HG02981 (cell line): ENCODE results near the gene MARK4.

Source experiments
- ATAC-seq: cut with Tn5 transposase; IDR thresholded peaks from one replicate; pipeline ENCODE4 v1.9.1; 2021; ENCODE audit warnings: mild to moderate bottlenecking, moderate library complexity; ENCODE audit not compliant: unreplicated experiment

Gene MARK4

DNA sequence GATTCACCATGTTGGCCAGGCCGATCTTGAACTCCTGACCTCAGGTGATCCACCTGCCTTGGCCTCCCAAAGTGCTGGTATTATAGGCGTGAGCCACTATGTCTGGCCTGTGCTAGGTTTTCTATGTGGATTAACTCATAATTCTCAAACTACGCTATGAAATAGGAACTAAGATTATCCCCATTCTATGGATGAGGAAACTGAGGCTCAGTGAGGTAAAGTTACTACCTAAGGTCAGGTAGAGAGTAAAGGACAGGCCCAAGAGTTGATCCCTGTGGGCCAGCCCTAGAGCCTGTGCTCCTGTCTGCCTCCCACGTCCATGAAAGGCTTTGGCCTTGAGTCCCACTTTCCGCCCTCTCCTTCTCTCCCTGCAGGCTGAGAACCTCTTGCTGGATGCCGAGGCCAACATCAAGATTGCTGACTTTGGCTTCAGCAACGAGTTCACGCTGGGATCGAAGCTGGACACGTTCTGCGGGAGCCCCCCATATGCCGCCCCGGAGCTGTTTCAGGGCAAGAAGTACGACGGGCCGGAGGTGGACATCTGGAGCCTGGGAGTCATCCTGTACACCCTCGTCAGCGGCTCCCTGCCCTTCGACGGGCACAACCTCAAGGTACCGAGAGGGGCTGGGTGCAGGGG, 20.1 kb downstream of the MARK4 start:
- ATAC-seq, result no peak

DNA sequence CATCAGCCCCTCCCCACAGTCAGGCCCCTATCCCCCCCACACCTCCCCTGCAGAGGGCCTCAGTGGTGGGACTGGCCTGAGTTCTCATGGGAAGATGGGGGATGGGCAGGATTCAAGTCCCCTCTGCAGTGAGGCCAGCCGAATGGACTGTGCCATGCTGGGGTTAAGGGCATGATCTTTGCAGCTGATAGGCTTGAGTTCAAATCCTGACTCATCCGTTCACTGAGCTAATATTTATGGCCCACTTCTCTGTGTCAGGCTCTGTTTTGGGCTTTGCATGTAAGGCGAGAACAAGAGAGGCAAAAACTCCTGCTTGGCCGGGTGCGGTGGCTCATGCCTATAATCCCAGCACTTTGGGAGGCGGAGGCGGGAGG, 20.7 kb downstream of the MARK4 start:
- no peak for ATAC-seq

DNA sequence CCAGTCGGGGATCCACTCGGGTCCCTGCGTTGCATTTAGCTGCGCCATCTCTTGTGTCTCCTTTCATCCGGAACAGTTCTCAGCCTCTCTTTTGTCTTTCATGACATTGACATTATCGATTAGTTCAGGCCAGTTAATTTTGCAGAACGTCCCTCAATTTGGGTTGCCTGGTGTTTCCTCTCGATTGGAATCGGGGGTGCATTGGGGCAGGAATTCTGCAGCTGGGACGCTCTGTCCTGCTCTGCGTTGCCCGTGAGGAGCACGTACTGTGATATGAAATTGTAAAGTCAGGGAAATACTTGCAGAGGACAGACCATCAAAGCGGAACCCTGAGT, 22.4 kb downstream of the MARK4 start:
- no peak for ATAC-seq

DNA sequence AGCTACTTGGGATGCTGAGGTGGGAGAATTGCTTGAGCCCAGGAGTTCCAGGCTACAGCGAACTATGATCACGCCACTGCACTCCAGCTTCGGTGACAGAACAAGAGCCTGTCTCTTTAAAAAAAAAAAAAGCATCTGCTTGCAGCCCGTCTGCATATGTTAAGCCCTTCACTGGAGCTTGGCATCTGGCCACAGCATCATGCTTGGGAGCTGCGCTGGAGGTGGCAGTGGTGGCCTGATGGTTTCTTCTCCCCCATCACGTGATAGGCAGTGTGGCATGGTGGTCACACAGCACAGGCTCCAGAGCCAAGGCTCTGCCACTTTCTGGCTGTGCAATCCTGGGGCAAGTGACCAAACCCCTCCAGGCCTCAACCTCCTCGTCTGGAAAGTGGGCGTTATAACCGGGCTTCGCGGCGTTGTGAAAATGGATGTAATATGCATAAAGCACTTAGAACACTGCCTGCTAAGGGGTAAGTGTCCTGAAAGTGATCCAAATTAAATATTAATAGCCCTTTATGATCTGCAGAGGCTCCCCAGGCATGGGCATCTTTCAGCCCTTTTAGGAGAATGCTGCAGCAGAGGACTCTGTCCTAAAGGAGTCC, 24.4 kb downstream of the MARK4 start:
- no peak for ATAC-seq

- ATAC-seq, result no peak
Observed at GRCh38 chr19:45276284-45276687, 25.2 kb downstream of the MARK4 start.

- ATAC-seq, result no peak
Observed at GRCh38 chr19:45278087-45278486, 27.0 kb downstream of the MARK4 start.

DNA sequence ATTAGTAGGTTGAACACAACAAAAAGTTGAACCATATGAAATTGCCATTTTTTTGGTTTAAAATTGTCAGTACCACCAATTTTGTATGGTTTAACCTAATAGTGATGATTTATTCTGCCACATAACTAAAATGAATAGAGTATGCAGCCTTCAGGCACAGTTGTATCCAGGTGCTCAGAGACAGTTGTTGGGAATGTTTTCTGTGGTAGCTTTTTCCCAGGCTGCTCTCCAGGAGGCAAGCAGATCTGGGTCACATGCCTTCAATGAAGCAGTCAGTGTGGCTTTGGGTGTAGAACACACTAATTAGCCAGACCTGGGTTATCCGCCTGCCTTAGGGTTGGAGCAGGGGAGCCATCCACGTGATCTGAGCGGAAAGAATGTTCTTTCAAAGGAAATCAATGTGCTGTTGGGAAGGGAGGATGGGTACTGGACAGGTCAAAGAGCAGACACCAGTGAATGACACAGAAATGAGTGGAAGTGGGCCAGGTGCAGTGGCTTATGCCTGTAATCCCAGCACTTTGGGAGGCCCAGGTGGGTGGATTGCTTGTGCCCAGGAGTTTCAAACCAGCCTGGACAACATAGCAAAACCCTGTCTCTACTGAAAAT, 28.6 kb downstream of the MARK4 start:
- no peak for ATAC-seq

DNA sequence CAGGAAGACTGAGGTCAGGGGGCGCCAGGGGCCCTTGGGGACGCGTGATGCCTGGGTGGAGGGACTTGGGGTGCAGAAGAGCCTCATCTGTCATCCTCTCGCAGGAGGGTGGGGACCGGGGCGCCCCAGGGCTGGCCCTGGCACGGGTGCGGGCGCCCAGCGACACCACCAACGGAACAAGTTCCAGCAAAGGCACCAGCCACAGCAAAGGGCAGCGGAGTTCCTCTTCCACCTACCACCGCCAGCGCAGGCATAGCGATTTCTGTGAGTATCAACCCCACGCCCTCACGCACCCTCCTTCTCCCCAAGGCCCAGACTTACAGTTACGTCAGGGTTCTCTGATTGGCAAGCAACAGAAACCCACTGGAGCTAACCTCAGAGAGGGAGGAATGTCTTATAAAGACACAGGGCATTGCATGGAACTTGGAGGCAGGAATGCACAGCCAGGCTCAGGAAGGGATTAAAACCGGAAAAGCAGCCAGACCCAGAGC, 29.4 kb downstream of the MARK4 start:
- ATAC-seq, result no peak

DNA sequence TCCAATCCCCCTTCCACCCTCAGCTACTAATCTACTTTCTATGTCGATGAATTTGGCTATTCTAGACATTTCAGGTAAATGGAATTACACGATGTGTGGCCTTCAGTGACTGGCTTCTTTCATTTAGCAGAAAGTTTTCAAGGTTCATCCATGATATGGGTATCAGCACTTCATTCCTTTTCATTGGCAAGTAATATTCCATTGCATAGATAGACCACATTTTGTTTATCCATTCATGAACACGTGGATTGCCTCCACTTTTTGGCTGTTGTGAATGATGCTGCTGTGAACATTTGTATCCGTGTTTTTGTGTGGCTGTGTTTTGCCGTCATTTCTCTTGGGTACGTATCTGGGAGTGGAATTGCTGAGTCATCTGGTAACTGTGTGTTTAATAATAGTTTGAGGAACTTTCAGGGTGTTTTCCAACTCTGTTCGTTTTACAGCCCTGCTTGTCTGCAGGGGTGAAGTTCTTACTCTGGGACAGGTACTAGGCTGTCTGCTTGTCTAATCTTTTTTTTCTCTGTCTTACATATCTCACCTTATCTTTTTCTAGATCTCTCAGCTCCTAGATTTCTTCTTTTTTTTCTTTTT, 32.5 kb downstream of the MARK4 start:
- no peak for ATAC-seq

DNA sequence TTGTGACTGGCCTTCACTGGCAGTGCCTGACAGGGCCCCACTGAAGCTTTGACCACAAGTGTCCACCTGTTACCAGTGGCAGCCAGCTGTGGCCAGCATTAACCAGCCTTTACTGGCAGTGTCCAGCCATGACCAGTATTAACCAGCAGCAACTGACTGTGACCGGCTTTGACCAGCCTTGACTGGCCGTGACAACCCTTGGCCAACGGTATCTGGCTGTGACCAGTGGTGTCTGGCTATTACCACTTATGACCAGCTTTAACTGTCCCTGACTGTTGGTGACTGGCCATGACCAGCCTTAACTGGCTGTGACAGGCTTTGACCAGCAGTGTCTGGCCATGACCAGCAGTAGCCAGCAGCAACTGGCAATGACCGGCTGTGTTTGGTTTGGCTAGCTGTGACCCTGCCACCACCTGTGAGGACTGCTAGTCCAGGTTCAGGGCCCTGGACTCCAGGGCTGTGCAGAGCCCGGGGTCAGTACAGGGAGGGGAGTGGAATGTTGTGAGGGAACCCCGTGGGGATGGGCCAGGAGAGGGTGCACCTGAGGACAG, 39.4 kb downstream of the MARK4 start:
- ATAC-seq, result no peak

DNA sequence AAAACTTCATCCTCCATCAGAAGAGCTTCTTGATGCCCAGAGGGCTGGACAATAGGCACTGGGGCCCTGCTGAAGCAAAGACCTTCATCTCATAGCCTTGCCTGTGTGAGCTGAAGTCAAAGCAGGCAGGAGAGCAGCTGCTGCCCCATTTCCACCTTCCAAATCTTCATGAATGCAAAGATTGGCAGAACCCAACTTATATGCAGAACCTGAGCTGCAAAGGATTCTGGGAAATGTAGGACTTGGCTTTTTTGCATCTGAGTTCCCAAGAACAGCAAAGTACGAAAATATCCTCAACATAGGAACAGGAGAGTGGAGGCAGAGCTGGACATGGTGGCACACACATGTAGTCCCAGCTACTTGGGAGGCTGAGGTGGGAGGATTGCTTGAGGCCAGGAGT, 40.8 kb downstream of the MARK4 start:
- no peak for ATAC-seq

DNA sequence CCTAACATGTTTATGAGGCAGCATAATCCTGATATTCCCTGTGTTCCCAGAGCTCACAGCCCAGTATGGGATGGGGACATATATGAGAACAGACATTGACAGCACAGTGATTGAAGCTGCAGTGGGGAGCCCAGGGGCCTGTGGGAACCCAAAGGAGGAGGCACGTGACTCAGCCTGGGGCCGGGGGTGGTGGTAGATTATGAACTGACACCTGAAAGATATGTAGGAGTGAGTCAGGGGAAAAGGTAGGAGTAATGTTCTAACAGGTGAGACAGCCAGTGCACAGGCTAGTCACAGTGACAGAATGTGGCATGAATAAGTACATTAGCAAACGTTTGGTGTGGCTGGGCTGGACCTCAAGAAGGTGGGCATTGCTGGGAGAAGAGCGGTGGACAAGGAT, 42.6 kb downstream of the MARK4 start:
- no peak for ATAC-seq

DNA sequence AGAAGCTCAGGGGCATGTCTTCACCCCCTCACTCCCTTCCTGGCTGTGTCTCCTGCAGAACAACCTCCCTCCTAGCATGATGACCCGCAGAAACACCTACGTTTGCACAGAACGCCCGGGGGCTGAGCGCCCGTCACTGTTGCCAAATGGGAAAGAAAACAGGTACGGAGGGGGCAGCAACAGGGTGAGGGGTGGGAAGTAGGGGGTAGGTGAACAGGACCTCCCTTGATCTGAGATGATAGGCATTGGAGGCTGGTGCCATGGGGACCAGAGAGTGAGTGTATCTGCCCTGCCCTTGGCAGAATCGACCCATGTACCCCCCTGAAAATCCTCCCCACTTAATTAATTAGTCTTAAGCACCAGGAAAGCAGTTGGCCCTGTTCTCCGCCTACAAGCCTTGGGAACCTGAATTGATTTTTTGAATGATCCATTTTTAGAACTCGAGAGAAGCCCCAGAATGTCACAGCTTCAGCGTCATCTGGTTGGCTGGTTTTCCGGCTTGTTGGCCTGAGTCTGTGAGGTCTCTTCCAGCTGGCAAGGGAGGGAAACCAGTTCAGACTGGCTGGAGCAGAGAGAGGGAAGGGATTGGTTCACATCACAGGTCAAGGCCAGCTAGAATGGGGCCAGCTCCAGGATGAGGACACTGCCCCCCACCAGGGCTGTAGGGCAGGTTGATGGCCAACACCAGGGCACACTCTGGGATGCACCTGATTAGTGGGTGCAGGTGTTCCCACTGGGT, 43.4 kb downstream of the MARK4 start:
- ATAC-seq, result no peak

GRCh38 chr19:45295873-45296272, 44.8 kb downstream of the MARK4 start:
- no peak for ATAC-seq

DNA sequence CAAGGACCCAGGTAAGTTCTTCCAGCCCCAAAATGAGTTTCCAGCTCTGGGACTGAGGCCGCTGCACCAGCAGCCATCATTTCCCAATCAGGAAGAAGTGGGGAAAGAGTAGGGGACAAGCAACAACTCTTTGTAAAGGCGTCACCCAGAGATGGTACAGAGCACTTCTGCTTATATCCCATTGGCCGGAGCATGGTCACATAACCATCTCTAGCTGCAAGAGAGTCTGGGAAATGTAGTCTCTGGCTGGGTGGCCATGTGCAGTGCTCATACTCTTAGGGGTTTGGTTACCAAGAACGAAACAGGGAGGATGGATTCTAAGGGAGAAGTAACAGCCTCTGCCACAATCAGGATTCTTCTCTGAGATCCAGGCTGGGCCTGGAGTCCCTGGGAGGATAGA, 45.3 kb downstream of the MARK4 start:
- no peak for ATAC-seq

- ATAC-seq, result no peak
Observed at GRCh38 chr19:45297674-45298073, 46.6 kb downstream of the MARK4 start.

GRCh38 chr19:45298264-45298663, 47.2 kb downstream of the MARK4 start:
- no peak for ATAC-seq

- ATAC-seq, result no peak
Observed at GRCh38 chr19:45299719-45300118, 48.6 kb downstream of the MARK4 start.

DNA sequence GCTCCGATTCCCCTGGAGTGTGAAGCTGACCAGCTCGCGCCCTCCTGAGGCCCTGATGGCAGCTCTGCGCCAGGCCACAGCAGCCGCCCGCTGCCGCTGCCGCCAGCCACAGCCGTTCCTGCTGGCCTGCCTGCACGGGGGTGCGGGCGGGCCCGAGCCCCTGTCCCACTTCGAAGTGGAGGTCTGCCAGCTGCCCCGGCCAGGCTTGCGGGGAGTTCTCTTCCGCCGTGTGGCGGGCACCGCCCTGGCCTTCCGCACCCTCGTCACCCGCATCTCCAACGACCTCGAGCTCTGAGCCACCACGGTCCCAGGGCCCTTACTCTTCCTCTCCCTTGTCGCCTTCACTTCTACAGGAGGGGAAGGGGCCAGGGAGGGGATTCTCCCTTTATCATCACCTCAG, 51.3 kb downstream of the MARK4 start:
- no peak for ATAC-seq

- ATAC-seq, result no peak
Observed at GRCh38 chr19:45303269-45304060, 52.4 kb downstream of the MARK4 start.
